ENCODE measurements around the gene BRMS1. TPM values are rescaled to one million over a fixed set of nuclear protein-coding genes. Genes with fewer than 3 reads are reported as not detected.

Gene BRMS1
- total RNA-seq, 3 donors from 2014 or later (not counting 1 experiment from before 2014, with no cell fraction given), result 48.1 to 55.6 (median 48.2) TPM

- H3K36me3 ChIP-seq (ENCODE audit: control insufficient read depth, insufficient read depth, low read length), result peaks cover 49% of the 10 kb centered on the region
- no peak overlapping the region for H3K4me3 Mint-ChIP-seq
Measured at GRCh38 chr11:66337103-66337899, 7.6 kb downstream of the BRMS1 start.

GRCh38 chr11:66336234-66337102, 8.4 kb downstream of the BRMS1 start, which contains the start of gene RIN1:
TSS of gene RIN1 (minus strand) at chr11:66336434. CDS start at chr11:66336402, 32 bp downstream.
- Histone ChIP-seq H3K4me3 (ENCODE audit: low read length) (peak within 1 kb of the TSS; percentile 8), H3K9me3 (ENCODE audit: control insufficient read depth, insufficient read depth, low read length) (no peaks in the 10 kb centered on the region), H3K27ac (ENCODE audit: low read length) (peak within 1 kb of the TSS; percentile 4), H3K36me3 (ENCODE audit: control insufficient read depth, insufficient read depth, low read length) (peaks cover 42% of the 10 kb centered on the region), H3K27me3 (ENCODE audit: control insufficient read depth, insufficient read depth, low read length) (no peaks in the 10 kb centered on the region), H3K4me1 (ENCODE audit: control insufficient read depth, insufficient read depth, low read length) (peaks cover 24% of the 10 kb centered on the region)
- H3K27me3 Mint-ChIP-seq (ENCODE audit: low read depth in 2 of 2), result peaks cover 8 to 25% of the 10 kb centered on the region in 2 donors
- 12% methylated on average over 22 of the region's 22 CpGs for WGBS (ENCODE audit: insufficient coverage)
- DNase-seq (peak; percentile 71 to 74), ATAC-seq (peak; percentile 75 to 88 (median 87))
- no peaks in the 10 kb centered on the region for H3K36me3 Mint-ChIP-seq
- peak within 1 kb of the TSS; percentile 84 for H3K4me3 Mint-ChIP-seq
- TF ChIP-seq CTCF (IDR thresholded peaks at IDR 0.05), result peak; percentile 24
- peaks cover 10 to 27% of the 10 kb centered on the region in 2 donors for H3K4me1 Mint-ChIP-seq
- peak within 1 kb of the TSS; percentile 71 to 92 for H3K27ac Mint-ChIP-seq
- H3K9me3 Mint-ChIP-seq, result no peaks in the 10 kb centered on the region
- intact Hi-C loops (cut with micrococcal nuclease), result loop anchor here (1.0 kb wide), 1 partner anchor 8 kb away; no protein-coding TSS in a partner anchor

More at GRCh38 chr11:66337103-66337899, 7.6 kb downstream of the BRMS1 start:
- Mint-ChIP-seq H3K27ac (peak overlapping the region; percentile 71 to 92), H3K9me3 (no peaks in the 10 kb centered on the region), H3K36me3 (no peaks in the 10 kb centered on the region), H3K4me1 (peaks cover 10 to 31% of the 10 kb centered on the region in 2 donors), H3K27me3 (ENCODE audit: low read depth in 2 of 2) (peaks cover 7 to 25% of the 10 kb centered on the region in 2 donors)
- DNase-seq (peak in 1 of 2 donors; percentile 4), ATAC-seq (no peak)
- H3K27ac ChIP-seq (ENCODE audit: low read length), result peak overlapping the region; percentile 4
- no peaks in the 10 kb centered on the region for H3K27me3 ChIP-seq (ENCODE audit: control insufficient read depth, insufficient read depth, low read length)
- H3K9me3 ChIP-seq (ENCODE audit: control insufficient read depth, insufficient read depth, low read length), result no peaks in the 10 kb centered on the region
- TF ChIP-seq CTCF (IDR thresholded peaks at IDR 0.05), result no peak
- intact Hi-C loops (cut with micrococcal nuclease), result no loop called here
- H3K4me3 ChIP-seq (ENCODE audit: low read length), result no peak overlapping the region
- 79% methylated on average over 17 of the region's 18 CpGs for WGBS (ENCODE audit: insufficient coverage)
- peaks cover 24% of the 10 kb centered on the region for H3K4me1 ChIP-seq (ENCODE audit: control insufficient read depth, insufficient read depth, low read length)

- Mint-ChIP-seq H3K4me3 (peak overlapping the region; percentile 84), H3K9me3 (no peaks in the 10 kb centered on the region), H3K27ac (peak overlapping the region; percentile 71 to 92), H3K4me1 (peaks cover 10 to 26% of the 10 kb centered on the region in 2 donors), H3K36me3 (no peaks in the 10 kb centered on the region), H3K27me3 (ENCODE audit: low read depth in 2 of 2) (peaks cover 8 to 24% of the 10 kb centered on the region in 2 donors)
- H3K4me3 ChIP-seq (ENCODE audit: low read length), result peak overlapping the region; percentile 8
- 24% methylated on average over 35 of the region's 35 CpGs for WGBS (ENCODE audit: insufficient coverage)
- intact Hi-C loops (cut with micrococcal nuclease), result loop anchor here (1.0 kb wide), 1 partner anchor 7 kb away; no protein-coding TSS in a partner anchor
- peaks cover 34% of the 10 kb centered on the region for H3K36me3 ChIP-seq (ENCODE audit: control insufficient read depth, insufficient read depth, low read length)
- TF ChIP-seq CTCF (IDR thresholded peaks at IDR 0.05), result no peak
- ATAC-seq, result peak in 2 of 3 donors; percentile 17 to 20
- peaks cover 3% of the 10 kb centered on the region for H3K27me3 ChIP-seq (ENCODE audit: control insufficient read depth, insufficient read depth, low read length)
- H3K4me1 ChIP-seq (ENCODE audit: control insufficient read depth, insufficient read depth, low read length), result peaks cover 24% of the 10 kb centered on the region
- no peak overlapping the region for H3K27ac ChIP-seq (ENCODE audit: low read length)
- H3K9me3 ChIP-seq (ENCODE audit: control insufficient read depth, insufficient read depth, low read length), result no peaks in the 10 kb centered on the region
- peak in 1 of 2 donors; percentile 14 for DNase-seq
Measured at GRCh38 chr11:66335531-66336233, 9.2 kb downstream of the BRMS1 start.

Data from natural killer cell (primary cell).